ENCODE data around the gene GLB1L2.

Gene GLB1L2

GRCh38 chr11:134383576-134384221 is 51.9 kb downstream of the GLB1L2 start:
- Histone ChIP-seq H3K27me3 (ENCODE audit: low read depth) (no peaks in the 10 kb centered on the region), H3K4me3 (no peak overlapping the region), H3K9me3 (no peaks in the 10 kb centered on the region), H3K4me1 (no peaks in the 10 kb centered on the region), H3K36me3 (replicated peaks) (no peaks in the 10 kb centered on the region)
- no peak for DNase-seq (ENCODE audit: low spot score in 2 of 2)
- in situ Hi-C loops (cut with MboI; ENCODE audit: low sequenced_read_pairs): no loop called here

GRCh38 chr11:134384406-134384805 is 52.6 kb downstream of the GLB1L2 start:
- H3K9me3 ChIP-seq: no peaks in the 10 kb centered on the region
- H3K36me3 ChIP-seq (replicated peaks): no peaks in the 10 kb centered on the region
- no peak overlapping the region for H3K4me3 ChIP-seq
- in situ Hi-C loops (cut with MboI; ENCODE audit: low sequenced_read_pairs): no loop called here
- H3K27me3 ChIP-seq (ENCODE audit: low read depth): no peaks in the 10 kb centered on the region
- H3K4me1 ChIP-seq: no peaks in the 10 kb centered on the region
- DNase-seq (ENCODE audit: low spot score in 2 of 2): no peak

- H3K4me1 ChIP-seq: no peaks in the 10 kb centered on the region
Observed at GRCh38 chr11:134385171-134385570, 53.4 kb downstream of the GLB1L2 start.

GRCh38 chr11:134385774-134386565 is 54.2 kb downstream of the GLB1L2 start:
- Histone ChIP-seq H3K4me1 (no peaks in the 10 kb centered on the region), H3K36me3 (replicated peaks) (no peaks in the 10 kb centered on the region), H3K27me3 (ENCODE audit: low read depth) (no peaks in the 10 kb centered on the region), H3K9me3 (no peaks in the 10 kb centered on the region), H3K4me3 (no peak overlapping the region)
- in situ Hi-C loops (cut with MboI; ENCODE audit: low sequenced_read_pairs): no loop called here
- no peak for DNase-seq (ENCODE audit: low spot score in 2 of 2)

More at GRCh38 chr11:134385171-134385570, 53.4 kb downstream of the GLB1L2 start:
- DNase-seq (ENCODE audit: low spot score in 2 of 2): no peak
- Histone ChIP-seq H3K4me3 (no peak overlapping the region), H3K36me3 (replicated peaks) (no peaks in the 10 kb centered on the region), H3K27me3 (ENCODE audit: low read depth) (no peaks in the 10 kb centered on the region), H3K9me3 (no peaks in the 10 kb centered on the region)
- in situ Hi-C loops (cut with MboI; ENCODE audit: low sequenced_read_pairs): no loop called here

- in situ Hi-C loops (cut with MboI; ENCODE audit: low sequenced_read_pairs): no loop called here
- DNase-seq (ENCODE audit: low spot score in 2 of 2): no peak
- Histone ChIP-seq H3K4me3 (no peak overlapping the region), H3K9me3 (no peaks in the 10 kb centered on the region), H3K4me1 (no peaks in the 10 kb centered on the region), H3K36me3 (replicated peaks) (no peaks in the 10 kb centered on the region), H3K27me3 (ENCODE audit: low read depth) (no peaks in the 10 kb centered on the region)
Observed at GRCh38 chr11:134386945-134387344, 55.2 kb downstream of the GLB1L2 start.

- H3K36me3 ChIP-seq (replicated peaks): no peaks in the 10 kb centered on the region
- H3K9me3 ChIP-seq: no peaks in the 10 kb centered on the region
- no peaks in the 10 kb centered on the region for H3K4me1 ChIP-seq
- in situ Hi-C loops (cut with MboI; ENCODE audit: low sequenced_read_pairs): no loop called here
- H3K27me3 ChIP-seq (ENCODE audit: low read depth): no peaks in the 10 kb centered on the region
- no peak overlapping the region for H3K4me3 ChIP-seq
- DNase-seq (ENCODE audit: low spot score in 2 of 2): no peak
Observed at GRCh38 chr11:134387501-134387900, 55.7 kb downstream of the GLB1L2 start.

GRCh38 chr11:134388590-134388989 is 56.8 kb downstream of the GLB1L2 start:
- H3K4me1 ChIP-seq: no peaks in the 10 kb centered on the region
- H3K27me3 ChIP-seq (ENCODE audit: low read depth): no peaks in the 10 kb centered on the region
- no peak overlapping the region for H3K4me3 ChIP-seq
- in situ Hi-C loops (cut with MboI; ENCODE audit: low sequenced_read_pairs): no loop called here
- no peaks in the 10 kb centered on the region for H3K9me3 ChIP-seq
- DNase-seq (ENCODE audit: low spot score in 2 of 2): no peak
- H3K36me3 ChIP-seq (replicated peaks): no peaks in the 10 kb centered on the region

- no peak for DNase-seq (ENCODE audit: low spot score in 2 of 2)
- Histone ChIP-seq H3K27me3 (ENCODE audit: low read depth) (no peaks in the 10 kb centered on the region), H3K4me3 (no peak overlapping the region), H3K4me1 (no peaks in the 10 kb centered on the region), H3K36me3 (replicated peaks) (no peaks in the 10 kb centered on the region), H3K9me3 (no peaks in the 10 kb centered on the region)
- in situ Hi-C loops (cut with MboI; ENCODE audit: low sequenced_read_pairs): no loop called here
Observed at GRCh38 chr11:134389464-134390180, 57.8 kb downstream of the GLB1L2 start.

GRCh38 chr11:134390706-134391569 is 59.1 kb downstream of the GLB1L2 start:
- DNase-seq (ENCODE audit: low spot score in 2 of 2): no peak
- Histone ChIP-seq H3K27me3 (ENCODE audit: low read depth) (no peaks in the 10 kb centered on the region), H3K4me1 (no peaks in the 10 kb centered on the region), H3K36me3 (replicated peaks) (no peaks in the 10 kb centered on the region), H3K4me3 (no peak overlapping the region), H3K9me3 (no peaks in the 10 kb centered on the region)
- in situ Hi-C loops (cut with MboI; ENCODE audit: low sequenced_read_pairs): no loop called here

GRCh38 chr11:134391656-134392055 is 59.9 kb downstream of the GLB1L2 start:
- in situ Hi-C loops (cut with MboI; ENCODE audit: low sequenced_read_pairs): no loop called here
- Histone ChIP-seq H3K4me3 (no peak overlapping the region), H3K27me3 (ENCODE audit: low read depth) (no peaks in the 10 kb centered on the region), H3K36me3 (replicated peaks) (no peaks in the 10 kb centered on the region), H3K9me3 (no peaks in the 10 kb centered on the region), H3K4me1 (no peaks in the 10 kb centered on the region)
- DNase-seq (ENCODE audit: low spot score in 2 of 2): no peak

GRCh38 chr11:134392953-134393615 is 61.3 kb downstream of the GLB1L2 start:
- Histone ChIP-seq H3K9me3 (no peaks in the 10 kb centered on the region), H3K4me1 (no peaks in the 10 kb centered on the region), H3K36me3 (replicated peaks) (no peaks in the 10 kb centered on the region), H3K4me3 (no peak overlapping the region), H3K27me3 (ENCODE audit: low read depth) (no peaks in the 10 kb centered on the region)
- no peak for DNase-seq (ENCODE audit: low spot score in 2 of 2)
- in situ Hi-C loops (cut with MboI; ENCODE audit: low sequenced_read_pairs): no loop called here

GRCh38 chr11:134393638-134394037 is 61.9 kb downstream of the GLB1L2 start:
- Histone ChIP-seq H3K4me3 (no peak overlapping the region), H3K9me3 (no peaks in the 10 kb centered on the region), H3K4me1 (no peaks in the 10 kb centered on the region), H3K27me3 (ENCODE audit: low read depth) (no peaks in the 10 kb centered on the region), H3K36me3 (replicated peaks) (no peaks in the 10 kb centered on the region)
- in situ Hi-C loops (cut with MboI; ENCODE audit: low sequenced_read_pairs): no loop called here
- peak in 1 of 2 experiments; percentile 39 for DNase-seq (ENCODE audit: low spot score in 2 of 2)

- Histone ChIP-seq H3K4me1 (no peaks in the 10 kb centered on the region), H3K4me3 (no peak overlapping the region), H3K9me3 (no peaks in the 10 kb centered on the region), H3K36me3 (replicated peaks) (no peaks in the 10 kb centered on the region), H3K27me3 (ENCODE audit: low read depth) (no peaks in the 10 kb centered on the region)
- in situ Hi-C loops (cut with MboI; ENCODE audit: low sequenced_read_pairs): no loop called here
- no peak for DNase-seq (ENCODE audit: low spot score in 2 of 2)
Observed at GRCh38 chr11:134394311-134394710, 62.5 kb downstream of the GLB1L2 start.

Measured in HAP-1 (cell line).